Fibroblast of lung (primary cell): ENCODE data around the gene SPPL3. TPM values are rescaled to one million over a fixed set of nuclear protein-coding genes. Genes with fewer than 3 reads are reported as not detected.

ENCODE experiments used
- DNase-seq, 2 donors: peaks; one replicate each; pipeline versions ENCODE4 v3.0.0 to v3.0.0-alpha.2; 2010; ENCODE audit warnings: low read depth in 2 of 2
- H2AFZ ChIP-seq: 2 replicates; pipeline ENCODE4 v1.5.1; 2012; ENCODE audit warnings: low read length, control low read depth, inconsistent platforms
- H3K27ac ChIP-seq: 2 replicates; pipeline ENCODE4 v1.5.1; 2011; ENCODE audit warnings: low read length, control low read depth; ENCODE audit not compliant: insufficient read depth
- H3K27me3 ChIP-seq: 2 replicates; pipeline ENCODE4 v1.5.1; 2011; ENCODE audit warnings: mild to moderate bottlenecking, low read length; ENCODE audit not compliant: control insufficient read depth, insufficient read depth
- H3K36me3 ChIP-seq: 2 replicates; pipeline ENCODE4 v1.5.1; 2011; ENCODE audit warnings: low read length; ENCODE audit not compliant: control insufficient read depth, insufficient read depth
- H3K4me1 ChIP-seq: 2 replicates; pipeline ENCODE4 v1.5.1; 2011; ENCODE audit warnings: low read length; ENCODE audit not compliant: control insufficient read depth, insufficient read depth; ENCODE audit errors: extremely low read depth
- H3K4me2 ChIP-seq: 2 replicates; pipeline ENCODE4 v1.5.1; 2011; ENCODE audit warnings: low read length, control low read depth; ENCODE audit not compliant: insufficient read depth; ENCODE audit errors: extremely low read depth
- H3K4me3 ChIP-seq, 4 experiments: fragments of 200-600 bp in 1 of 4; sonication (generic) in 1 of 4; replicated peaks in 1 of 4; 2 replicates each; pipeline ENCODE4 v1.5.1; 2011 to 2016; ENCODE audit warnings: low read length in 4 of 4, low read depth in 3 of 4, mild to moderate bottlenecking in 3 of 4, control low read depth in 2 of 4, inconsistent platforms in 1 of 4, mixed read lengths in 1 of 4; ENCODE audit not compliant: insufficient read depth in 1 of 4; ENCODE audit errors: control extremely low read depth in 1 of 4
- H3K79me2 ChIP-seq: 2 replicates; pipeline ENCODE4 v1.5.1; 2012; ENCODE audit warnings: mild to moderate bottlenecking, low read length, inconsistent platforms; ENCODE audit not compliant: control insufficient read depth, insufficient read depth
- H3K9ac ChIP-seq: 2 replicates; pipeline ENCODE4 v1.5.1; 2011; ENCODE audit warnings: mild to moderate bottlenecking, low read length, control low read depth; ENCODE audit not compliant: insufficient read depth
- H3K9me3 ChIP-seq: 2 replicates; pipeline ENCODE4 v1.5.1; 2012; ENCODE audit warnings: low read depth, low read length; ENCODE audit not compliant: control insufficient read depth, insufficient read depth
- H4K20me1 ChIP-seq: 2 replicates; pipeline ENCODE4 v1.5.1; 2011; ENCODE audit warnings: low read length; ENCODE audit not compliant: control insufficient read depth, insufficient read depth; ENCODE audit errors: extremely low read depth
- EZH2 ChIP-seq: IDR thresholded peaks from 2 replicates; pipeline ENCODE4 v1.5.1; 2012; ENCODE audit warnings: low read length, control low read depth, mild to moderate bottlenecking; ENCODE audit errors: missing control alignments
- polyA plus RNA-seq, 2 donors: library from polyadenylated mRNA; depleted of rRNA in 1 of 2; stranded (reverse) in 1 of 2; unstranded in 1 of 2; fragments of >200 nt; gene quantifications; 2 replicates each; pipeline ENCODE4 v1.2.1, GENCODE V29; 2011 to 2012; ENCODE audit warnings: missing spikeins in 1 of 2
- total RNA-seq: library from RNA; depleted of rRNA; stranded (reverse); fragments of >200 nt; gene quantifications from 2 replicates; pipeline ENCODE4 v1.2.1, GENCODE V29; 2014
- TF ChIP-seq, protein P1 (sequence below), 2 donors: IDR thresholded peaks in 1 of 2; conservative IDR thresholded peaks in 1 of 2; 1 replicate in 1 of 2; 2 replicates in 1 of 2; pipeline ENCODE4 v1.5.1; 2011 to 2012; ENCODE audit warnings: low read length in 2 of 2, control low read depth in 1 of 2, inconsistent platforms in 1 of 2, low read depth in 1 of 2, mild to moderate bottlenecking in 1 of 2

SPPL3 gene
- total and polyA plus RNA-seq, 2 donors (not counting 1 experiment from before 2014, with no cell fraction given) = 7.1 to 41.4 TPM

DNA sequence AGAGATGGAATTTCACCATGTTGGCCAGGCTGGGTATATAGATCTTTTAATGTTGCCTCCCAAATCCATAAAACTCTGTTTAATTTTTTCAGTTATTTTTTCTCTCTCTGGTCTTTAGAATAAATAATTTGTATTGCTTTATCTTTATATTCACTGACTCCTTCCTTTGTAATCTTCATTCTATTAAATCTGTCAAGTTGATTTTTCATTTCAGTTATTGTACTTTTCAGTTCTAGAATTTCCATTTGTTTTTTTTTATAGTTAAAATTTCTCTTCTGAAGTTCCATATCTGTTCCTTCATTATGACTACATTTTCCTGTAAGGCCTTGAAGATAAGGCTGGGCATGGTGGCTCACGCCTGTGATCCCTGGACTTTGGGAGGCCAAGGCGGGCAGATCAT lies 13.6 kb upstream of the SPPL3 start:
- H3K9ac ChIP-seq = no peak overlapping the region
- H4K20me1 ChIP-seq = no peaks in the 10 kb centered on the region
- no peak overlapping the region for H3K4me2 ChIP-seq
- no peaks in the 10 kb centered on the region for H3K4me1 ChIP-seq
- no peak for TF ChIP-seq EZH2
- TF ChIP-seq, protein P1, sequence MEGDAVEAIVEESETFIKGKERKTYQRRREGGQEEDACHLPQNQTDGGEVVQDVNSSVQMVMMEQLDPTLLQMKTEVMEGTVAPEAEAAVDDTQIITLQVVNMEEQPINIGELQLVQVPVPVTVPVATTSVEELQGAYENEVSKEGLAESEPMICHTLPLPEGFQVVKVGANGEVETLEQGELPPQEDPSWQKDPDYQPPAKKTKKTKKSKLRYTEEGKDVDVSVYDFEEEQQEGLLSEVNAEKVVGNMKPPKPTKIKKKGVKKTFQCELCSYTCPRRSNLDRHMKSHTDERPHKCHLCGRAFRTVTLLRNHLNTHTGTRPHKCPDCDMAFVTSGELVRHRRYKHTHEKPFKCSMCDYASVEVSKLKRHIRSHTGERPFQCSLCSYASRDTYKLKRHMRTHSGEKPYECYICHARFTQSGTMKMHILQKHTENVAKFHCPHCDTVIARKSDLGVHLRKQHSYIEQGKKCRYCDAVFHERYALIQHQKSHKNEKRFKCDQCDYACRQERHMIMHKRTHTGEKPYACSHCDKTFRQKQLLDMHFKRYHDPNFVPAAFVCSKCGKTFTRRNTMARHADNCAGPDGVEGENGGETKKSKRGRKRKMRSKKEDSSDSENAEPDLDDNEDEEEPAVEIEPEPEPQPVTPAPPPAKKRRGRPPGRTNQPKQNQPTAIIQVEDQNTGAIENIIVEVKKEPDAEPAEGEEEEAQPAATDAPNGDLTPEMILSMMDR (conservative IDR thresholded peaks at IDR 0.05 in 1 of 2, IDR thresholded peaks at IDR 0.05 in 1 of 2; ENCODE audit: low read depth in 1 of 2, low read length in 2 of 2) = no peak
- H3K27ac ChIP-seq = no peak overlapping the region
- no peak overlapping the region for H2AFZ ChIP-seq
- no peaks in the 10 kb centered on the region for H3K79me2 ChIP-seq
- no peaks in the 10 kb centered on the region for H3K36me3 ChIP-seq
- no peaks in the 10 kb centered on the region for H3K9me3 ChIP-seq
- no peak for DNase-seq
- no peaks in the 10 kb centered on the region for H3K27me3 ChIP-seq
- no peak overlapping the region for H3K4me3 ChIP-seq

DNA sequence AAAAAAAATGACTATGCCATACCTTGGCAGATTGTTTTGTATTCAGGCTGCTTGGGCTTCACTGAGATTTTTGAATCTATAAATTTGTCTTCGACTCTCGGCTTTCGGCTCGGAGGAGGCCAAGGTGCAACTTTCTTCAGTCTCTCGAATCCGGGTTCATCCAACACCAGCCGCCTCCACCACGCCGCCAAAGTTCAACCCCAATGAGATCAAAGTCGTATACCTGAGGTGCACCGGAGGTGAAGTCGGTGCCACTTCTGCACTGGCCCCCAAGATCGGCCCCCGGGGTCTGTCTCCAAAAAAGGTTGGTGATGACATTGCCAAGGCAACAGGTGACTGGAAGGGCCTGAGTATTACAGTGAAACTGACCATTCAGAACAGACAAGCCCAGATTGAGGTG lies 12.4 kb upstream of the SPPL3 start:
- TF ChIP-seq EZH2 = no peak
- TF ChIP-seq, protein P1 (conservative IDR thresholded peaks at IDR 0.05 in 1 of 2, IDR thresholded peaks at IDR 0.05 in 1 of 2; ENCODE audit: low read depth in 1 of 2, low read length in 2 of 2) = no peak

DNA sequence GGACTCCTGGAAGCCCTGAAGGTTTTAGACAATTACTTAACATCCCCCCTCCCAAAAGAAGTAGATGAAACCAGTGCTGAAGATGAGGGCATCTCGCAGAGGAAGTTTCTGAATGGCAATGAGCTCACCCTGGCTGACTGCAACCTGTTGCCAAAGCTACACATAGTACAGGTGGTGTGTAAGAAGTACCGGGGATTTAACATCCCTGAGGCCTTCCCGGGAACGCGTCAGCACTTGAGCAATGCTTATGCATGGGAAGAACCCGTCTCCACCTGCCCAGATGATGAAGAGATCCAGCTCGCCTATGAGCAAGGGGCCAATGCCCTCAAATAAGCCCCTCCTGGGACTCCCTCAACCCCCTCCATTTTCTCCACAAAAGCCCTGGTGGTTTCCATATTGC lies 10.6 kb upstream of the SPPL3 start:
- no peaks in the 10 kb centered on the region for H3K27me3 ChIP-seq
- H3K4me2 ChIP-seq = no peak overlapping the region
- no peaks in the 10 kb centered on the region for H4K20me1 ChIP-seq
- no peak for TF ChIP-seq EZH2
- TF ChIP-seq, protein P1 (conservative IDR thresholded peaks at IDR 0.05 in 1 of 2, IDR thresholded peaks at IDR 0.05 in 1 of 2; ENCODE audit: low read depth in 1 of 2, low read length in 2 of 2) = no peak
- H3K9ac ChIP-seq = no peak overlapping the region
- H3K27ac ChIP-seq = no peak overlapping the region
- H3K4me1 ChIP-seq = no peaks in the 10 kb centered on the region
- no peaks in the 10 kb centered on the region for H3K9me3 ChIP-seq
- no peaks in the 10 kb centered on the region for H3K79me2 ChIP-seq
- no peak overlapping the region for H3K4me3 ChIP-seq
- no peak overlapping the region for H2AFZ ChIP-seq
- no peak for DNase-seq
- H3K36me3 ChIP-seq = no peaks in the 10 kb centered on the region

More for the DNA sequence above, 12.4 kb upstream of the SPPL3 start:
- Histone ChIP-seq H3K36me3 (no peaks in the 10 kb centered on the region), H3K27ac (no peak overlapping the region), H3K27me3 (no peaks in the 10 kb centered on the region), H3K9ac (no peak overlapping the region), H3K4me1 (no peaks in the 10 kb centered on the region), H3K9me3 (no peaks in the 10 kb centered on the region), H3K4me2 (no peak overlapping the region), H3K79me2 (no peaks in the 10 kb centered on the region), H3K4me3 (no peak overlapping the region), H2AFZ (no peak overlapping the region), H4K20me1 (no peaks in the 10 kb centered on the region)
- DNase-seq = no peak
